GM23338 (cell line): ENCODE results near the gene ACO2.

Experiments
- CREB1 ChIP-seq: fragments of 250-450 bp; sonication (Bioruptor Pico); IDR thresholded peaks from 2 replicates; pipeline ENCODE4 v1.5.0; 2020; ENCODE audit warnings: low read depth, mild to moderate bottlenecking, moderate library complexity
- ETS1 ChIP-seq: IDR thresholded peaks from 2 replicates; pipeline ENCODE4 v1.6.1; 2016; ENCODE audit warnings: antibody characterized with exemption
- EZH2 ChIP-seq: fragments of 200-600 bp; sonication (generic); IDR thresholded peaks from one replicate; pipeline ENCODE4 v1.8.0; 2017; ENCODE audit warnings: antibody characterized with exemption, mild to moderate bottlenecking, low read depth; ENCODE audit not compliant: unreplicated experiment
- EZH2phosphoT487 ChIP-seq: fragments of 200-600 bp; sonication (generic); IDR thresholded peaks from one replicate; pipeline ENCODE4 v1.8.1; 2018; ENCODE audit warnings: antibody characterized with exemption; ENCODE audit not compliant: unreplicated experiment
- JUNB ChIP-seq: IDR thresholded peaks from one replicate; pipeline ENCODE4 v1.6.1; 2016; ENCODE audit warnings: antibody characterized with exemption; ENCODE audit not compliant: unreplicated experiment
- NANOG ChIP-seq: IDR thresholded peaks from 2 replicates; pipeline ENCODE4 v1.6.1; 2016; ENCODE audit warnings: antibody characterized with exemption, borderline replicate concordance
- POLR2AphosphoS5 ChIP-seq: IDR thresholded peaks from 2 replicates; pipeline ENCODE4 v1.6.1; 2016; ENCODE audit warnings: antibody characterized with exemption, low read depth
- STAT1 ChIP-seq: IDR thresholded peaks from one replicate; pipeline ENCODE4 v1.6.1; 2016; ENCODE audit warnings: antibody characterized with exemption; ENCODE audit not compliant: unreplicated experiment
- ZNF114 ChIP-seq: fragments of 250-450 bp; sonication (Bioruptor Pico); IDR thresholded peaks from 2 replicates; pipeline ENCODE4 v1.5.0; 2020; ENCODE audit warnings: mild to moderate bottlenecking, moderate library complexity
- ZNF331 ChIP-seq: fragments of 250-450 bp; sonication (Bioruptor Pico); IDR thresholded peaks from 2 replicates; pipeline ENCODE4 v1.5.0; 2020; ENCODE audit warnings: low read depth, mild to moderate bottlenecking, moderate library complexity
- TF ChIP-seq, protein P1 (sequence below), 2 experiments: fragments of 200-600 bp in 1 of 2; sonication (generic) in 1 of 2; conservative IDR thresholded peaks; 2 replicates each; pipeline versions ENCODE4 v1.5.1 to v1.6.1; 2016 to 2017; ENCODE audit warnings: antibody characterized with exemption in 2 of 2, low read depth in 2 of 2, mild to moderate bottlenecking in 2 of 2, moderate library complexity in 1 of 2
- TF ChIP-seq, protein P2 (sequence below): IDR thresholded peaks from one replicate; pipeline ENCODE4 v1.6.1; 2018; ENCODE audit warnings: antibody characterized with exemption; ENCODE audit not compliant: unreplicated experiment

- TF ChIP-seq, protein P1, sequence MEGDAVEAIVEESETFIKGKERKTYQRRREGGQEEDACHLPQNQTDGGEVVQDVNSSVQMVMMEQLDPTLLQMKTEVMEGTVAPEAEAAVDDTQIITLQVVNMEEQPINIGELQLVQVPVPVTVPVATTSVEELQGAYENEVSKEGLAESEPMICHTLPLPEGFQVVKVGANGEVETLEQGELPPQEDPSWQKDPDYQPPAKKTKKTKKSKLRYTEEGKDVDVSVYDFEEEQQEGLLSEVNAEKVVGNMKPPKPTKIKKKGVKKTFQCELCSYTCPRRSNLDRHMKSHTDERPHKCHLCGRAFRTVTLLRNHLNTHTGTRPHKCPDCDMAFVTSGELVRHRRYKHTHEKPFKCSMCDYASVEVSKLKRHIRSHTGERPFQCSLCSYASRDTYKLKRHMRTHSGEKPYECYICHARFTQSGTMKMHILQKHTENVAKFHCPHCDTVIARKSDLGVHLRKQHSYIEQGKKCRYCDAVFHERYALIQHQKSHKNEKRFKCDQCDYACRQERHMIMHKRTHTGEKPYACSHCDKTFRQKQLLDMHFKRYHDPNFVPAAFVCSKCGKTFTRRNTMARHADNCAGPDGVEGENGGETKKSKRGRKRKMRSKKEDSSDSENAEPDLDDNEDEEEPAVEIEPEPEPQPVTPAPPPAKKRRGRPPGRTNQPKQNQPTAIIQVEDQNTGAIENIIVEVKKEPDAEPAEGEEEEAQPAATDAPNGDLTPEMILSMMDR (conservative IDR thresholded peaks at IDR 0.05; ENCODE audit: low read depth in 2 of 2): no peak
- TF ChIP-seq EZH2 (no peak), POLR2AphosphoS5 (no peak), NANOG (no peak), EZH2phosphoT487 (no peak), CREB1 (CRISPR knock-in tag) (no peak), ZNF331 (CRISPR knock-in tag) (no peak), JUNB (no peak), ZNF114 (CRISPR knock-in tag) (no peak), STAT1 (no peak), ETS1 (no peak)
- TF ChIP-seq, protein P2, sequence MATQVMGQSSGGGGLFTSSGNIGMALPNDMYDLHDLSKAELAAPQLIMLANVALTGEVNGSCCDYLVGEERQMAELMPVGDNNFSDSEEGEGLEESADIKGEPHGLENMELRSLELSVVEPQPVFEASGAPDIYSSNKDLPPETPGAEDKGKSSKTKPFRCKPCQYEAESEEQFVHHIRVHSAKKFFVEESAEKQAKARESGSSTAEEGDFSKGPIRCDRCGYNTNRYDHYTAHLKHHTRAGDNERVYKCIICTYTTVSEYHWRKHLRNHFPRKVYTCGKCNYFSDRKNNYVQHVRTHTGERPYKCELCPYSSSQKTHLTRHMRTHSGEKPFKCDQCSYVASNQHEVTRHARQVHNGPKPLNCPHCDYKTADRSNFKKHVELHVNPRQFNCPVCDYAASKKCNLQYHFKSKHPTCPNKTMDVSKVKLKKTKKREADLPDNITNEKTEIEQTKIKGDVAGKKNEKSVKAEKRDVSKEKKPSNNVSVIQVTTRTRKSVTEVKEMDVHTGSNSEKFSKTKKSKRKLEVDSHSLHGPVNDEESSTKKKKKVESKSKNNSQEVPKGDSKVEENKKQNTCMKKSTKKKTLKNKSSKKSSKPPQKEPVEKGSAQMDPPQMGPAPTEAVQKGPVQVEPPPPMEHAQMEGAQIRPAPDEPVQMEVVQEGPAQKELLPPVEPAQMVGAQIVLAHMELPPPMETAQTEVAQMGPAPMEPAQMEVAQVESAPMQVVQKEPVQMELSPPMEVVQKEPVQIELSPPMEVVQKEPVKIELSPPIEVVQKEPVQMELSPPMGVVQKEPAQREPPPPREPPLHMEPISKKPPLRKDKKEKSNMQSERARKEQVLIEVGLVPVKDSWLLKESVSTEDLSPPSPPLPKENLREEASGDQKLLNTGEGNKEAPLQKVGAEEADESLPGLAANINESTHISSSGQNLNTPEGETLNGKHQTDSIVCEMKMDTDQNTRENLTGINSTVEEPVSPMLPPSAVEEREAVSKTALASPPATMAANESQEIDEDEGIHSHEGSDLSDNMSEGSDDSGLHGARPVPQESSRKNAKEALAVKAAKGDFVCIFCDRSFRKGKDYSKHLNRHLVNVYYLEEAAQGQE: no peak
Observed at GRCh38 chr22:41567512-41567768, 98.5 kb downstream of the ACO2 start.
